Fibroblast of pulmonary artery (primary cell): ENCODE data around the gene PRKAG3.

Source experiments
- DNase-seq: peaks from one replicate; pipeline ENCODE4 v3.0.0-alpha.2; 2010; ENCODE audit warnings: low read depth
- H3K4me3 ChIP-seq: replicated peaks from 2 replicates; pipeline ENCODE4 v1.5.1; 2011; ENCODE audit warnings: low read depth, mild to moderate bottlenecking, control low read depth, low read length, moderate library complexity
- CTCF ChIP-seq: IDR thresholded peaks from 2 replicates; pipeline ENCODE4 v1.5.1; 2011; ENCODE audit warnings: mild to moderate bottlenecking, control low read depth, low read length, inconsistent platforms; ENCODE audit errors: missing control alignments

The PRKAG3 gene

GRCh38 chr2:218798767-218799504 is 32.7 kb downstream of the PRKAG3 start:
- no peak for TF ChIP-seq CTCF
- peak; percentile 20 for DNase-seq
- H3K4me3 ChIP-seq = no peak overlapping the region

GRCh38 chr2:218796691-218797090 is 34.9 kb downstream of the PRKAG3 start:
- no peak for TF ChIP-seq CTCF
- H3K4me3 ChIP-seq = no peak overlapping the region
- DNase-seq = no peak

- no peak overlapping the region for H3K4me3 ChIP-seq
- DNase-seq = no peak
- TF ChIP-seq CTCF = no peak
These were observed 39.2 kb downstream of the PRKAG3 start for GRCh38 chr2:218792433-218792832.

GRCh38 chr2:218788529-218789255 is 42.9 kb downstream of the PRKAG3 start:
- H3K4me3 ChIP-seq = no peak overlapping the region
- no peak for TF ChIP-seq CTCF
- no peak for DNase-seq

- TF ChIP-seq CTCF = no peak
- no peak for DNase-seq
- H3K4me3 ChIP-seq = no peak overlapping the region
These were observed 45.5 kb downstream of the PRKAG3 start for GRCh38 chr2:218786133-218786532.

GRCh38 chr2:218785103-218785502 is 46.5 kb downstream of the PRKAG3 start:
- no peak for DNase-seq
- no peak for TF ChIP-seq CTCF
- no peak overlapping the region for H3K4me3 ChIP-seq
